ENCODE results near the gene HSH2D.
"Not testable (repeated sequence)": the region's sequence is repeated elsewhere in the genome, so short reads cannot be mapped to it uniquely, and the experiment has no call there.

Gene HSH2D, protein sequence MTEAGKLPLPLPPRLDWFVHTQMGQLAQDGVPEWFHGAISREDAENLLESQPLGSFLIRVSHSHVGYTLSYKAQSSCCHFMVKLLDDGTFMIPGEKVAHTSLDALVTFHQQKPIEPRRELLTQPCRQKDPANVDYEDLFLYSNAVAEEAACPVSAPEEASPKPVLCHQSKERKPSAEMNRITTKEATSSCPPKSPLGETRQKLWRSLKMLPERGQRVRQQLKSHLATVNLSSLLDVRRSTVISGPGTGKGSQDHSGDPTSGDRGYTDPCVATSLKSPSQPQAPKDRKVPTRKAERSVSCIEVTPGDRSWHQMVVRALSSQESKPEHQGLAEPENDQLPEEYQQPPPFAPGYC

GRCh38 chr19:16143399-16144215 is at the start of gene HSH2D:
Gene HSH2D (plus strand): TSS chr19:16143685. CDS start chr19:16148751, 5,066 bp downstream.
- DNase-seq (ENCODE audit: low spot score), result peak; percentile 76

- no peak for DNase-seq (ENCODE audit: low spot score)
Observed at GRCh38 chr19:16094360-16095070, 49.0 kb upstream of the HSH2D start.

- DNase-seq (ENCODE audit: low spot score), result no peak
Observed at GRCh38 chr19:16095071-16095571, 48.4 kb upstream of the HSH2D start.

GRCh38 chr19:16096280-16096855 is 47.1 kb upstream of the HSH2D start:
- DNase-seq (ENCODE audit: low spot score), result no peak

GRCh38 chr19:16098416-16098768 is 45.1 kb upstream of the HSH2D start:
- no peak for DNase-seq (ENCODE audit: low spot score)

DNA sequence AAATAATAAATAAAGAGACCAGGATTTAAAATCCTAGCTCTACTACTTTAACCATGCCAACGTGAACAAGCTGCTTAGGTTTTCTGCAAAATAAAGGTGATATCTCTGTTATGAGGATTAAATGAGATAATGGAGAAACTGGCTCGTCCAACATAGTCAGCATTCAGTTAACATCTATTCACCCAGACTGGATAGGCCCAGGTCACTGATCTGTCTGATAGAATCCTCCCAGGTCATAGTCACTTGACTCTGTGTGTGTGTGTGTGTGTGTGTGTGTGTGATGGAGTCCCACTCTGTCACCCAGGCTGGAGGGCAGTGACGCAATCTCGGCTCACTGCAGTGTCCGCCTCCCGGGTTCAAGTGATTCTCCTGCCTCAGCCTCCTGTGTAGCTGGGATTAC is 44.7 kb upstream of the HSH2D start:
- no peak for DNase-seq (ENCODE audit: low spot score)

DNA sequence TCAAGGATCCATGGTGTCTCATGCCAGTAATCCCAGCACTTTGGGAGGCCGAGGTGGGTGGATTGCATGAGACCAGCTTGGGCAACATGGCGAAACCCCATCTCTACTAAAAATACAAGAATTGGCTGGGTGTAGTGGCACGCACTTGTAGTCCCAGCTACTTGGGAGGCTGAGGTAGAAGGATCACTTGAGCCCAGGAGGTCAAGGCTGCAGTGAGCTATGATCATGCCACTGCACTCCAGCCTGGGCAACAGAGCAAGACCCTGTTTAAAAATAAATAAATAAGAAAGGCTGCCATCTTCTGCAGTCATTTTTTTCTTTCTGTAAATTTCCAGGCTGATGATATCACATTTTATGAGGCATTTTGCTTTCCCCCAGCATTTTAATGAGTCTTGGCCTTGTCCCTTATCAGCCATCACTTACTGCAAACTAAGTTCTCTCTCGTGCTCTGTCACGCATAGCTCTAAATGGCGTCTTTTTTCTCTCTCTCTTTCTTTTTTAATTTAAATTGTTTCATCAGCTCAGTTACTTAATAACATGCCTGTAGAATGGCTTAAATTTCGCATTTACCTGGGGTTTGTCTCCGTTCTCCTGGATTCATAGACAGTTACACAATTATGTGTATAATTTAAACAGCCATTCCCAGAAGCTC is 44.0 kb upstream of the HSH2D start:
- not testable (repeated sequence) for DNase-seq (ENCODE audit: low spot score)

- no peak for DNase-seq (ENCODE audit: low spot score)
Observed at GRCh38 chr19:16100524-16100923, 43.0 kb upstream of the HSH2D start.

DNA sequence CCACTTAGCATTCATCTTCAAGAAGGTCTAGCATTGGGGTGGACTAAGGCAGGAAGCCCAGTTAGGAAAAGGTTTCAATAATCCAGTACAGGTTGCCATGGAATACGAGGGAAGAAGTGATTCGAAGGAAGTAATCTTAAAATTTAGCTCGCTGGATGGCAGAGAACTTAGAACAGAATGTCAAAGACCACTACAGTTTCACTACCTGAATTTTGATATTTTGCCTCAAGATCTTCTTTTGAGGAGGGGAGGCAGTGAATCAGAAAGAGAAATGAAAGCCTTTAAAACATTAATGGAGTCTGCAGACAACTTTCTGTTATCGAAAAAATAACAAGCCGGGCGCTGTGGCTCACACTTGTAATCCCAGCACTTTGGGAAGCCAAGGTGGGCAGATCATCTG is 38.8 kb upstream of the HSH2D start:
- DNase-seq (ENCODE audit: low spot score), result no peak

- DNase-seq (ENCODE audit: low spot score), result no peak
Observed at GRCh38 chr19:16106121-16106520, 37.4 kb upstream of the HSH2D start.

DNA sequence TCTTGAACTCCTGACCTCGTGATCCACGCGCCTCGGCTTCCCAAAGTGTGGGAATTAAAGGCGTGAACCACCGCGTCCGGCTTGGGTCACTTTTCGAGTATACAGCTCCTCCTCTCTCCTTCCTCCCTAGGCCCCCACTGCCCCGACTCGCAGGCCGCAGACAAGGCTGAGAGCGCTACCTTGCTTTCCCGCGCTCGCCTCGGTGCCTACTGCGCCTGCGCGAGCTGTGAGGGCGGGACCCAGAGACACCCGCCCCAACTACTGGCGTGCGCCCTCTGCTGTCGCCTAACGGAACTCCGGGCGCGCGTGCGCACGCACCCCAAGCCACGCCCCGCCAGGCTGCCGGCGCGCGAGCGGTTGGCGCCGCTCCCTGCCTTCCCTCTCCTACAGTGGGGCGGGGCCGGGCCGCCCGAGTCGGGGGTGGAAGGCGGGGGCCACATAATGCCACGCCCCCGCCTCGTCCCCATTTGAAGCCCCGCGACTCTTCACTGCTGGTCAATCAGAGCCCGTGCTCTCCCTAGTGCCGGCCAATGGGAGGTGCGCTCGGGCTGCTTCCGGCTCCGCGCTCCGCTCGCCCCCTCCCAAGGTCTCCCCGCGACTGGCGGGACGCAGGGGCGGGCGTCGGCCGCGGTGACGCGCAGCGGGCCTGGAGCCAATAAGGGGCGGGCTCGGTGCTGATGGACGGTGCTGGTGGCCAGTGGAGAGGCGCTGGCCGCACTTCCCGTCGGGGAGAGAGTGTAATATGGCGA is 32.2 kb upstream of the HSH2D start, which contains the start of gene RAB8A:
RAB8A (plus strand) TSS at position 730 of the 749 bp plus-strand sequence; CDS start at position 743, 13 bp downstream.
- DNase-seq (ENCODE audit: low spot score), result peak; percentile 99

DNA sequence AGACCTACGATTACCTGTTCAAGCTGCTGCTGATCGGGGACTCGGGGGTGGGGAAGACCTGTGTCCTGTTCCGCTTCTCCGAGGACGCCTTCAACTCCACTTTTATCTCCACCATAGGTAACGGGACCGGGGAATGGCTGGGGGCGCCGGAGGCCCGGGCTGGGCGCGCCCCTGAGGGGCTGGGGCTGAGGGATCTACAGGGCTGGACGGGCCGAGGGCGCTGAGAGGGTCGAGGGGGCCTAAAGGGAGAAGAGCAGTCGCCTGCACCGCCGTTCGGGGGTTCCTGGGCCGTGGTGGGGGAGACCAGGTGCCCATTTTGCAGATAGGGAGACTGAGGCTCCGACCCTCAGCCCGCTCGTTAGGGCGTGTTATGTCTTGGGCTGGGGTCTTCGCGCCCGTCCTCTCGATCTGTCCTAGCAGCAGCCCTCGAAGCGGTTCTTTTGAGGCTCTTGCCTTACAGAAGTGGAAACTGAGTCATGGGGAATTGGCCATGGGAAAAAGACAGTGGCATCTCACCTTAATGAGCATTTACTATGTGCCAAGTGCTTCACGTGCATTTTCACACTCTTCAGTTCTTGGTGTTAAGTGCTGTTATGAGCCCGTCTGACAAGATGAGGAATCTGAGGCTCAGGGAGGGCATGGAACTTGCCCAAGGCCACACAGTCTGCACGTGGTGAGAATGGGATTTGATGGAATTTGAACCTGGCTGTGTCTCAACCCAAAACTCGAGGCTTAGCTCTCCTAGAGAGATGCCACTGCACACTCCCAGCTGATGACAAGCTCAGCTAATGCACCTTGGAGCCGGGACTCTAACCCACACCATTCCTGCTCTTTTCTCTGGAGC is 31.4 kb upstream of the HSH2D start:
- no peak for DNase-seq (ENCODE audit: low spot score)

- no peak for DNase-seq (ENCODE audit: low spot score)
Observed at GRCh38 chr19:16112778-16113177, 30.7 kb upstream of the HSH2D start.

GRCh38 chr19:16113727-16114126 is 29.8 kb upstream of the HSH2D start:
- DNase-seq (ENCODE audit: low spot score), result no peak

DNA sequence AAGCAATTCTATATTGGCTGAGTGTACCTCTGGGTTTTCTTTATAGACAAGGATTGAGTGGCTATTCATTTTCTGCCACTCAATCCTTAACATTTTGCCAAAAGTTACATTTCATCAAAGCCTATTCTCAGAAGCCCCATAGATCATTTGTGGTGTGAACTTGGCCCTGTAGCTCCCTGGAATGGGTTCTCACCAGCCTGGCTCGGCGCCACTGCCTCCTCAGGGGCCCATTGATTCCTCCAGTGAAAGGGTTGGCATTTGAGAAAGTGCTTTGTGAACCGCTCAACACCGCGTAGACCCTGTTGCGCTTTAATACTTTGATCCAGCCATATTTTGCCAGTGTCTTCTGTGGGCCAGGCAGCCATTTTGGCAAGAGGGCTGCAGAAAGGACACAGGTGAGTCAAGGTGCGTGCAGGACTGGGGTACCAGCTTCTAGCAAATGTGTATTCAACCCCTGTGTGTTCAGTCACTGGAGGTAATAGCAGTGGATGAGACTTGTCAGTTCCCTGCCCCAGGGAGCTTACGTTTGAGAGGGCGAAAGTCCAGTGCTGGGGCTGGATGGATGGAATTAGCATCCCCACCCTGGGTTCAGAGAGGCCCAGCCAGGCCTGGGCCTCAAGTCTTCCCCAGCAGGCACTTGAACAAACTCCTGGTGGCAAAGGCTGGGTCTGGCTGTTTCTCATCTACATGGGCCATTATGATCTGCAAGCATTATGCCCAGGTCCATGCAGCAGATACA is 28.0 kb upstream of the HSH2D start:
- no peak for DNase-seq (ENCODE audit: low spot score)

GRCh38 chr19:16116067-16116466 is 27.4 kb upstream of the HSH2D start:
- DNase-seq (ENCODE audit: low spot score), result no peak

DNA sequence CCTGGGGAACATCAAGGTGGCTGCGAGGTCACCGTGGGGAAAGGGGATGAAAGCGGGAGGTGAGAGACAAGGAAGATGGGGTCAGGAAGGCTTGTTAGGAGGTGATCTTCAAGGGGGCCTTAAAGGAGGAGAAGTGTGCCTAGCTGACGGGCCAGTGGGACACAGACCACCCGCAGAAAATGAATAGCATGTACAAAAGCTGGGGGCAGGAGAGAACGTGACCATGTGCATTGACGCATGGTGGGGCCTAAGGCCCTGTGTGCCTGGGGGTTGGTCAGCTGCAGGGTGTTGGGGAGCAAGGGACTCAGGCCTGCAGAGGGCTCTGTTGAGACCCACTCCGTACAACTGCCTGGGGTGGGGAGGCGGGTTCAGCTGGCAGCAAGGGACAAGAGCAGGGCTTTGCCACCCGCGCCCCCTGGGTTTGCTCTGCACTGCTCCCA is 25.9 kb upstream of the HSH2D start:
- peak; percentile 59 for DNase-seq (ENCODE audit: low spot score)

- no peak for DNase-seq (ENCODE audit: low spot score)
Observed at GRCh38 chr19:16118489-16119033, 24.9 kb upstream of the HSH2D start.

Data from iPS-NIHi11 (cell line).